Osteocyte (in vitro differentiated cells): ENCODE results near the gene COX17. TPM values are rescaled to one million over a fixed set of nuclear protein-coding genes. Genes with fewer than 3 reads are reported as not detected.
"Not testable (repeated sequence)": the region's sequence is repeated elsewhere in the genome, so short reads cannot be mapped to it uniquely, and the experiment has no call there.

Experiments
- DNase-seq: peaks from one replicate; pipeline ENCODE4 v3.0.0; 2021; ENCODE audit warnings: mixed read lengths; ENCODE audit not compliant: unreplicated experiment; ENCODE audit errors: extremely low spot score
- H3K27ac Mint-ChIP-seq: one replicate; pipeline ENCODE4 v1.8.0; 2021; ENCODE audit warnings: mild to moderate bottlenecking, mixed read lengths; ENCODE audit not compliant: unreplicated experiment
- H3K27me3 Mint-ChIP-seq: one replicate; pipeline ENCODE4 v1.8.0; 2021; ENCODE audit warnings: mixed read lengths; ENCODE audit not compliant: unreplicated experiment
- H3K36me3 Mint-ChIP-seq: one replicate; pipeline ENCODE4 v1.8.0; 2021; ENCODE audit warnings: mixed read lengths; ENCODE audit not compliant: unreplicated experiment
- H3K4me1 Mint-ChIP-seq: one replicate; pipeline ENCODE4 v1.8.0; 2021; ENCODE audit warnings: mixed read lengths; ENCODE audit not compliant: unreplicated experiment
- H3K4me3 Mint-ChIP-seq: one replicate; pipeline ENCODE4 v1.8.0; 2021; ENCODE audit warnings: mild to moderate bottlenecking, moderate library complexity, mixed read lengths; ENCODE audit not compliant: unreplicated experiment
- H3K9me3 Mint-ChIP-seq: one replicate; pipeline ENCODE4 v1.8.0; 2021; ENCODE audit warnings: mixed read lengths; ENCODE audit not compliant: unreplicated experiment
- CTCF ChIP-seq: fragments of 200-600 bp; sonication (generic); IDR thresholded peaks from 2 replicates; pipeline ENCODE4 v1.5.0; 2021; ENCODE audit warnings: antibody characterized with exemption, mild to moderate bottlenecking, moderate library complexity
- total RNA-seq: library from RNA; stranded (reverse); gene quantifications from 2 replicates; pipeline ENCODE4 v1.2.1, GENCODE V29; 2021

Gene COX17
- total RNA-seq, 1 donor from 2014 or later = 18.2 TPM

- Mint-ChIP-seq H3K27ac (no peak overlapping the region), H3K36me3 (no peaks in the 10 kb centered on the region), H3K4me1 (peaks cover 11% of the 10 kb centered on the region), H3K9me3 (no peaks in the 10 kb centered on the region), H3K27me3 (no peaks in the 10 kb centered on the region), H3K4me3 (no peak overlapping the region)
- no peak for DNase-seq
- peak; percentile 64 for TF ChIP-seq CTCF
Measured at GRCh38 chr3:119681279-119681678, 4.1 kb upstream of the COX17 start.

- Mint-ChIP-seq H3K36me3 (peaks cover 1% of the 10 kb centered on the region), H3K27ac (no peak overlapping the region), H3K4me1 (peaks cover 20% of the 10 kb centered on the region), H3K9me3 (no peaks in the 10 kb centered on the region), H3K4me3 (no peak overlapping the region), H3K27me3 (no peaks in the 10 kb centered on the region)
- DNase-seq = no peak
- no peak for TF ChIP-seq CTCF
Measured at GRCh38 chr3:119679874-119680273, 2.7 kb upstream of the COX17 start.

GRCh38 chr3:119678209-119678608 is 1.0 kb upstream of the COX17 start:
- H3K36me3 Mint-ChIP-seq, DNase-seq, H3K27ac Mint-ChIP-seq, H3K27me3 Mint-ChIP-seq, H3K9me3 Mint-ChIP-seq, H3K4me3 Mint-ChIP-seq: not testable (repeated sequence)
- H3K4me1 Mint-ChIP-seq = peaks cover 20% of the 10 kb centered on the region

GRCh38 chr3:119677641-119677934 is 382 bp upstream of the COX17 start:
- peaks cover 14% of the 10 kb centered on the region for H3K36me3 Mint-ChIP-seq
- no peaks in the 10 kb centered on the region for H3K9me3 Mint-ChIP-seq
- H3K4me1 Mint-ChIP-seq = peaks cover 20% of the 10 kb centered on the region
- peak overlapping the region; percentile 94 for H3K27ac Mint-ChIP-seq
- peak overlapping the region; percentile 84 for H3K4me3 Mint-ChIP-seq
- no peaks in the 10 kb centered on the region for H3K27me3 Mint-ChIP-seq
- TF ChIP-seq CTCF = no peak
- DNase-seq = no peak

- peak overlapping the region; percentile 84 for H3K4me3 Mint-ChIP-seq
- DNase-seq = no peak
- no peaks in the 10 kb centered on the region for H3K9me3 Mint-ChIP-seq
- H3K36me3 Mint-ChIP-seq = peaks cover 14% of the 10 kb centered on the region
- H3K4me1 Mint-ChIP-seq = peaks cover 20% of the 10 kb centered on the region
- H3K27ac Mint-ChIP-seq = no peak overlapping the region
- no peak for TF ChIP-seq CTCF
- no peaks in the 10 kb centered on the region for H3K27me3 Mint-ChIP-seq
Measured at GRCh38 chr3:119676020-119676419, 1.2 kb downstream of the COX17 start.

- no peak for DNase-seq
- no peak for TF ChIP-seq CTCF
- H3K9me3 Mint-ChIP-seq = no peaks in the 10 kb centered on the region
- peak overlapping the region; percentile 84 for H3K4me3 Mint-ChIP-seq
- H3K27me3 Mint-ChIP-seq = no peaks in the 10 kb centered on the region
- H3K4me1 Mint-ChIP-seq = peaks cover 23% of the 10 kb centered on the region
- no peak overlapping the region for H3K27ac Mint-ChIP-seq
- H3K36me3 Mint-ChIP-seq = peaks cover 14% of the 10 kb centered on the region
Measured at GRCh38 chr3:119675188-119675874, 1.9 kb downstream of the COX17 start.
